ENCODE data around the gene LEFTY1. TPM values are rescaled to one million over a fixed set of nuclear protein-coding genes. Genes with fewer than 3 reads are reported as not detected.

The LEFTY1 gene
- total RNA-seq, 2 donors from 2014 or later, result 0.68 TPM; not detected in 1

GRCh38 chr1:225881081-225881958, 7.6 kb downstream of the LEFTY1 start:
- no peaks in the 10 kb centered on the region for H3K9me3 ChIP-seq (ENCODE audit: control insufficient read depth, low read length, poor library complexity, severe bottlenecking)
- Mint-ChIP-seq H3K27me3 (no peaks in the 10 kb centered on the region), H3K4me1 (peaks cover 40% of the 10 kb centered on the region), H3K4me3 (peak overlapping the region; percentile 96), H3K27ac (peak overlapping the region; percentile 87), H3K36me3 (ENCODE audit: low read depth) (peaks cover 4% of the 10 kb centered on the region)
- ATAC-seq, result peak; percentile 54
- peak in 1 of 3 donors; percentile 23 for DNase-seq

- H3K4me1 Mint-ChIP-seq, result peaks cover 45% of the 10 kb centered on the region
Observed at GRCh38 chr1:225880636-225881035, 8.3 kb downstream of the LEFTY1 start.

GRCh38 chr1:225880222-225880588, 8.7 kb downstream of the LEFTY1 start:
- no peak for DNase-seq
- H3K4me1 Mint-ChIP-seq, result peaks cover 49% of the 10 kb centered on the region

More at GRCh38 chr1:225880636-225881035, 8.3 kb downstream of the LEFTY1 start:
- Mint-ChIP-seq H3K36me3 (ENCODE audit: low read depth) (peaks cover 4% of the 10 kb centered on the region), H3K27ac (peak overlapping the region; percentile 87), H3K27me3 (no peaks in the 10 kb centered on the region), H3K4me3 (peak overlapping the region; percentile 96)
- ATAC-seq (no peak), DNase-seq (no peak)
- no peaks in the 10 kb centered on the region for H3K9me3 ChIP-seq (ENCODE audit: control insufficient read depth, low read length, poor library complexity, severe bottlenecking)

GRCh38 chr1:225879521-225880221, 9.3 kb downstream of the LEFTY1 start:
- ATAC-seq (peak; percentile 26), DNase-seq (no peak)
- H3K4me1 Mint-ChIP-seq, result peaks cover 54% of the 10 kb centered on the region
- no peaks in the 10 kb centered on the region for H3K9me3 ChIP-seq (ENCODE audit: control insufficient read depth, low read length, poor library complexity, severe bottlenecking)
- H3K4me3 Mint-ChIP-seq, result peak overlapping the region; percentile 96
- peak overlapping the region; percentile 87 for H3K27ac Mint-ChIP-seq
- H3K27me3 Mint-ChIP-seq, result no peaks in the 10 kb centered on the region
- H3K36me3 Mint-ChIP-seq (ENCODE audit: low read depth), result peaks cover 4% of the 10 kb centered on the region

More at GRCh38 chr1:225880222-225880588, 8.7 kb downstream of the LEFTY1 start:
- peaks cover 4% of the 10 kb centered on the region for H3K36me3 Mint-ChIP-seq (ENCODE audit: low read depth)
- peak overlapping the region; percentile 87 for H3K27ac Mint-ChIP-seq
- no peak for ATAC-seq
- H3K27me3 Mint-ChIP-seq, result no peaks in the 10 kb centered on the region
- peak overlapping the region; percentile 96 for H3K4me3 Mint-ChIP-seq
- no peaks in the 10 kb centered on the region for H3K9me3 ChIP-seq (ENCODE audit: control insufficient read depth, low read length, poor library complexity, severe bottlenecking)

- Mint-ChIP-seq H3K27me3 (no peaks in the 10 kb centered on the region), H3K4me1 (peaks cover 54% of the 10 kb centered on the region), H3K36me3 (ENCODE audit: low read depth) (peaks cover 4% of the 10 kb centered on the region), H3K4me3 (peak overlapping the region; percentile 96), H3K27ac (peak overlapping the region; percentile 87)
- no peaks in the 10 kb centered on the region for H3K9me3 ChIP-seq (ENCODE audit: control insufficient read depth, low read length, poor library complexity, severe bottlenecking)
- DNase-seq, result no peak
- ATAC-seq, result no peak
Observed at GRCh38 chr1:225878282-225878681, 10.7 kb downstream of the LEFTY1 start.

- ATAC-seq (no peak), DNase-seq (no peak)
- Mint-ChIP-seq H3K27ac (peak overlapping the region; percentile 87), H3K27me3 (no peaks in the 10 kb centered on the region), H3K4me3 (peak overlapping the region; percentile 21), H3K4me1 (peaks cover 55% of the 10 kb centered on the region), H3K36me3 (ENCODE audit: low read depth) (peaks cover 4% of the 10 kb centered on the region)
- H3K9me3 ChIP-seq (ENCODE audit: control insufficient read depth, low read length, poor library complexity, severe bottlenecking), result no peaks in the 10 kb centered on the region
Observed at GRCh38 chr1:225877580-225877979, 11.4 kb downstream of the LEFTY1 start.

GRCh38 chr1:225876900-225877510, 11.9 kb downstream of the LEFTY1 start:
- Mint-ChIP-seq H3K27ac (peak overlapping the region; percentile 87), H3K4me1 (peaks cover 55% of the 10 kb centered on the region), H3K36me3 (ENCODE audit: low read depth) (peaks cover 4% of the 10 kb centered on the region), H3K4me3 (peak overlapping the region; percentile 41), H3K27me3 (no peaks in the 10 kb centered on the region)
- no peaks in the 10 kb centered on the region for H3K9me3 ChIP-seq (ENCODE audit: control insufficient read depth, low read length, poor library complexity, severe bottlenecking)
- ATAC-seq (no peak), DNase-seq (no peak)

- no peaks in the 10 kb centered on the region for H3K9me3 ChIP-seq (ENCODE audit: control insufficient read depth, low read length, poor library complexity, severe bottlenecking)
- Mint-ChIP-seq H3K27me3 (no peaks in the 10 kb centered on the region), H3K36me3 (ENCODE audit: low read depth) (peaks cover 4% of the 10 kb centered on the region), H3K4me1 (peaks cover 66% of the 10 kb centered on the region), H3K4me3 (peak overlapping the region; percentile 15), H3K27ac (peak overlapping the region; percentile 62)
- ATAC-seq, result no peak
- DNase-seq, result no peak
Observed at GRCh38 chr1:225875044-225875815, 13.7 kb downstream of the LEFTY1 start.

- Mint-ChIP-seq H3K4me1 (peaks cover 59% of the 10 kb centered on the region), H3K4me3 (no peak overlapping the region), H3K36me3 (ENCODE audit: low read depth) (peaks cover 4% of the 10 kb centered on the region), H3K27ac (peak overlapping the region; percentile 62), H3K27me3 (no peaks in the 10 kb centered on the region)
- H3K9me3 ChIP-seq (ENCODE audit: control insufficient read depth, low read length, poor library complexity, severe bottlenecking), result no peaks in the 10 kb centered on the region
- DNase-seq (no peak), ATAC-seq (no peak)
Observed at GRCh38 chr1:225874431-225874830, 14.5 kb downstream of the LEFTY1 start.

GRCh38 chr1:225873281-225873850, 15.6 kb downstream of the LEFTY1 start:
- H3K9me3 ChIP-seq (ENCODE audit: control insufficient read depth, low read length, poor library complexity, severe bottlenecking), result no peaks in the 10 kb centered on the region
- Mint-ChIP-seq H3K27ac (peak overlapping the region; percentile 78), H3K4me1 (peaks cover 54% of the 10 kb centered on the region), H3K36me3 (ENCODE audit: low read depth) (peaks cover 4% of the 10 kb centered on the region), H3K27me3 (no peaks in the 10 kb centered on the region), H3K4me3 (peak overlapping the region; percentile 39)
- DNase-seq (no peak), ATAC-seq (no peak)

- no peaks in the 10 kb centered on the region for H3K27me3 Mint-ChIP-seq
- peak overlapping the region; percentile 39 for H3K4me3 Mint-ChIP-seq
- no peaks in the 10 kb centered on the region for H3K36me3 Mint-ChIP-seq (ENCODE audit: low read depth)
- no peak for DNase-seq
- no peaks in the 10 kb centered on the region for H3K9me3 ChIP-seq (ENCODE audit: control insufficient read depth, low read length, poor library complexity, severe bottlenecking)
- H3K4me1 Mint-ChIP-seq, result peaks cover 50% of the 10 kb centered on the region
- peak overlapping the region; percentile 78 for H3K27ac Mint-ChIP-seq
- no peak for ATAC-seq
Observed at GRCh38 chr1:225872075-225872430, 16.9 kb downstream of the LEFTY1 start.

- no peaks in the 10 kb centered on the region for H3K9me3 ChIP-seq (ENCODE audit: control insufficient read depth, low read length, poor library complexity, severe bottlenecking)
- Mint-ChIP-seq H3K27ac (peak overlapping the region; percentile 78), H3K4me3 (peak overlapping the region; percentile 39), H3K36me3 (ENCODE audit: low read depth) (peaks cover under 1% of the 10 kb centered on the region), H3K27me3 (no peaks in the 10 kb centered on the region), H3K4me1 (peaks cover 51% of the 10 kb centered on the region)
- DNase-seq (no peak), ATAC-seq (no peak)
Observed at GRCh38 chr1:225871359-225872074, 17.4 kb downstream of the LEFTY1 start.
